Activated effector memory CD4-positive, alpha-beta T cell treated with Interleukin-2 at 50 U/mL for 16 hours (primary cell): ENCODE measurements around the gene LRRC71.

Source experiments
- DNase-seq: peaks from one replicate; pipeline ENCODE4 v3.0.0-alpha.2; 2020

Gene LRRC71

GRCh38 chr1:156920233-156921052, at the start of gene LRRC71:
Gene LRRC71 (plus strand): TSS chr1:156920632. CDS start chr1:156920804, 172 bp downstream.
- peak; percentile 19 for DNase-seq

GRCh38 chr1:156873659-156874058, 46.8 kb upstream of the LRRC71 start:
- DNase-seq, result no peak

- no peak for DNase-seq
These were observed 46.3 kb upstream of the LRRC71 start for GRCh38 chr1:156874142-156874541.

DNA sequence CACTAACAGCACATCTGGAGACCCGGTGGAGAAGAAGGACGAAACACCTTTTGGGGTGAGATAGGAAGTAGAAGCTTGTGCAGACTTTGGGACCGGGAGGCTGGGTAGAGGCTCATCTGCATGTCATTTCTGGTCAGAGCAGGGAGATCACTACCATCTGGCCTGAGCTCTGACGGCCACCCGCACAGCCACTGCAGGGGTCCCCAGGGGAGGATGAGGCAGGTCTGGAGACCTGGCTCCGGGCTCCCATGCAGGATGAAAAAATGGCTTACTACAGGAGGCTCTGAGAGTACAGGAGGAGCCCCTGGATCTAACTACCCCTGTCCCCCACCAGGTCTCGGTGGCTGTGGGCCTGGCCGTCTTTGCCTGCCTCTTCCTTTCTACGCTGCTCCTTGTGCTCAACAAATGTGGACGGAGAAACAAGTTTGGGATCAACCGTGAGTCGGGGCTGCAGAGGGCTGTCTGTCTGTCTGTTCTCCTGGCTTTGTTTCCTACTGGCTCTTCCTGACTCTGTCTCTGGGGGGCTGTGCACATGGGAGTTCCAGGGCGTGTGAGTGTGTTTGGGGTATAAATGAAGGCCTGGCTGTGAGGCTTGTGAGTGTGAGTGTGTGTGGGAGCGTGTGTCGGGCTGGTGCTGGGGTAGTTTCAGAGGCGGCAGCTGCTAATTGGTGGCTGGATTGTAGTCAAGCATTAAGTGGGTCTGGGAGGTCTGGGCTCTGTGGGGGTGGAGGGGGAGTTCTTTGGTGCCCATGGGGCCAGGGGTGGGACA, 45.7 kb upstream of the LRRC71 start:
- no peak for DNase-seq

GRCh38 chr1:156875341-156875615, 45.2 kb upstream of the LRRC71 start:
- no peak for DNase-seq

GRCh38 chr1:156876281-156876680, 44.2 kb upstream of the LRRC71 start:
- DNase-seq, result no peak

GRCh38 chr1:156877433-156878170, 42.8 kb upstream of the LRRC71 start:
- DNase-seq, result no peak

GRCh38 chr1:156879876-156880275, 40.6 kb upstream of the LRRC71 start:
- DNase-seq, result no peak

DNA sequence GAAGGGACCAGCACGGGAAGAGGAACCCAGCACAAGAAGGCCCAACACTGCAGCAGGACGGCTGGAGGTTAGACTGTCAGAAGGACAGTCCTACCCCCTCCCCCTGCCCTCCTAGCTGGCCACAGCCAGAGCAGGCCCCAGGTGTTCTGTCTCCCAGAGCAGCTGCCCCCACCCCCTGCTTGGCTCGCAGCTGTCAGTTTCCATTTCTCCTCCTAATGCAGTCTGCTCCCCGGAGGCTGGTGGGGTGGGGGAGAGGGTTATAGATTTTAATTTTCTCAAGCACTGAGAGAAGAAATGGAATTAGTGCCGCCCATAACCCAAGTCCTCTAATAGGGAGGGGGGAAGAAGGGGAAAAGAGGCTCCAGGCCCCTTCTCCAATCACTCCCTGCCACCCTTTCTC, 40.0 kb upstream of the LRRC71 start:
- no peak for DNase-seq

DNA sequence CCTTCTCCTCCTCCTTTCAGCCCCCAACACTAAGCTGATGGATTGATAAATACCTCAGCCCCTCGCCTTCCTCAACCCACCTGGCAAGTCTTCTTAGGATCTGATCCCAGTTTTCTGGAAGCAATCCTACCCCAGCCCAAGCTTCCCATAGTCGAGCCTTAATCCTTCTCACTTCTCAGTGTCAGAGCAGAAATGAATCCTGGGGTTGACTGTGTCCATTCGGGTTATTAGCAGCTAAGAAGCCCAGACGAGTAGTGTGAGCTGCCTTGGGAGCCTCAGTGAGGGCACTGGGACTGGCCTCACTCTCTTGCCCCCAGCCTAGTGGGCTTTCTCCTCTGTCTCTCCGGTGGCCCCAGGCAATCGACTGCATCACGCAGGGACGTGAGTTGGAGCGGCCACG, 39.3 kb upstream of the LRRC71 start:
- no peak for DNase-seq

- DNase-seq, result no peak
These were observed 38.8 kb upstream of the LRRC71 start for GRCh38 chr1:156881663-156882062.

GRCh38 chr1:156882543-156882942, 37.9 kb upstream of the LRRC71 start:
- no peak for DNase-seq

DNA sequence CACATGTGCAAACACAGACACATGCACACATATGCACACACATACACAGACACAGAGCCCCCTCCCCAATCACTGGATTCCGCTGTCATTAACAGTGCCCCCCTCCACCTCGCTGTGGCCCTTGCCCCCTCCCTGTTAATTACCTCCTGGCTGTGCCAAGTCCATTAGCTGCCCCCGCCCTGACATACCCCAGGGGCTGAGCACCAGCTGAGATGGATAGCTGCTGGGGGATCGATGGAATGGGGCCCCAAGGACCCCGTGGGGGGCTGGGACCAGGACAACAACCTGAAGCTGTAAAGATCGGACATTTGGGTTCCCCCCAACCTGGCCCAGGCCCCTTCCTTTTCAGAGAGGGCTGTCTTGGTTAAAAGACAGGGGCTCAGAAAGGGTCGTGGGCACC, 36.5 kb upstream of the LRRC71 start:
- DNase-seq, result no peak

DNA sequence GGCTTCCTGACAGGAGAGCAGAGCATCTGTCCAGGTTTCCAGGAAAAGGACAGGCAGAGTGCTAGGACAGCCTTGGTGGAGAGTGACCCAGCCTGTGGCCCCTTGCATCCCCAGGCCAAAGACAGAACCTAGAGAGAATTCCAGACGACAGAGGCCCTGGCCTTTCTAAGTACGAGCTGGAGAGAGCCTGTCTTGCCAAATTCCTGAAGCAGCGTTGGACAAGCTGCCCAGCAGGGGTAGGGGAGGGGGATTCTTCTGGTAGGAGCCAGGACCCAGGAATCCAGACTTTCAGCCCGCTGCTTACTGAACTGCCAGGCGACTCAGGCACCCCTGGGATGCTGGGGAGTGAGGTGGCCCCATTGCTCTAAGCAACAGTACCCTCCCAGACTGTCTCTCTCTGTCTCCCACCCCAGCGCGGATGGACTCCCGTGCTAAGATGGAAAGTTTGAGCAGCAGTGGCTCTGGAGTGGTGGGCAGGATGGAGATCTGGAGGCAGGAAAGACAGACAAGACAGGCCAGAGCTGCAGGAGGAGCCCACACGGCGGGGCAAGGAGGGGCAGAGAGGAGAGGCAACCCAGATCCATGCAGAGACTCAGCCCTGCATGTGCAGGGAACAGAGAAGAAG, 35.8 kb upstream of the LRRC71 start:
- DNase-seq, result no peak

GRCh38 chr1:156885314-156885713, 35.1 kb upstream of the LRRC71 start:
- no peak for DNase-seq

GRCh38 chr1:156885880-156886355, 34.5 kb upstream of the LRRC71 start:
- no peak for DNase-seq

- DNase-seq, result no peak
These were observed 33.7 kb upstream of the LRRC71 start for GRCh38 chr1:156886583-156887281.

GRCh38 chr1:156887317-156887716, 33.1 kb upstream of the LRRC71 start:
- no peak for DNase-seq

DNA sequence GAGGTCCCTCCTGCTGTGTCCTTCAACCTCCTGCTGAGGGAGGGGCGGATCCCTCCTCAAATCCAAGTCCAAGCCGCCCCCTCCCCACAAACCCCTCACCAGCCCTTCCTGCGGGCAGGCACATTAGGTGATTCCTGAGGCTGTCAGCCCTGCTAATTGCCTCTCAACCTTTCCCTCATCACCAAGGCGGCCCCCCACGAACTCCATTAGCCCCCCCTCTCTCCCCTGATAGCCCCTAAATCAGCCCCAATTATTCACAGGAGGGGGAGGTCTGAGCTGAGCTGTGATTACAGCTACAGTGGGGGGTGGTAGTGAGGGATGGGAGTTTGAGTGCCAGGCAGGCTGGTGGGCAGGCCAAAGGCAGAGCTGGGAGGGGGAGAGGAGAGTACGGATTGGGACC, 32.7 kb upstream of the LRRC71 start:
- no peak for DNase-seq

GRCh38 chr1:156889802-156890580, 30.4 kb upstream of the LRRC71 start:
- peak; percentile 26 for DNase-seq

DNA sequence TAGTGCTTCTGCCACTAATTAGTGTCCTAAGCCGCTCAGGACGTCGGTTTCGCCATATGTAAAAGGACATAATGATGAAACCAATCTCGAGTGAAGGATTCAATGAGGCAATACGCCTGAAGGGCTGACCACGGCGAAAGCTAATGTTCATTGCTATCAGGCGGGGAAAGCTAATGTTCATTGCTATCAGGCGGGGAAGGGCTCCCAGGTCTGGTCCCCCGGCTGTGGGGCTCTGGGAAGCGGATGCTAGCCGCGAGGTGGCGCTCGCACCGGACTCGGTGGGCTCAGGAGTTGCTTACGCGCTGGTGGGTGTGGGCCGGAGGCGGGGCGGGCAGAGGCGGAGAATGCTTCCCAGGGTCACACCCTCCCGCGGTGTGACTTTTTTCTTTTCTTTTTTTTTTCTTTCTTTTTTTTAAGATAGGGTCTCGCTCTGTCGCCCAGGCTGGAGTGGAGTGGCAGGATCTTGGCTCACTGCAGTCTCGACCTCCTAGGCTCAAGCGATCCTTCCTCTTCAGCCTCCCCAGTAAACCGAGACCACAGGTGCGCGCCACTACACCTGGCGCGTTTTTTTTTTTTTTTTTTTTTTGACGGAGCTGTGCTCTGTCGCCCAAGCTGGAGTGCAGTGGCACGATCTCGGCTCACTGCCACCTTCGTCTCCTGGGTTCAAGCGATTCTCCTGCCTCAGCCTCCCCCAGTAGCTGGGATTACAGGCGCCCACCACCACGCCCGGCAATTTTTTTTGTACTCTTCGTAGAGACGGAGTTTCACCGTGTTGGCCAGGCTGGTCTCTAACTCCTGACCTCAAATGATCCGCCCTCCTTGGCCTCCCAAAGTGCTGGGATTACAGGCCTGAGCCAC, 28.0 kb upstream of the LRRC71 start:
- DNase-seq, result peak; percentile 71
